ENCODE data around the gene SFXN1. TPM values are rescaled to one million over a fixed set of nuclear protein-coding genes. Genes with fewer than 3 reads are reported as not detected.

The SFXN1 gene
- total RNA-seq, 3 donors from 2014 or later (not counting 1 experiment from before 2014, with no cell fraction given) = 30.3 to 55.2 (median 44.0) TPM

GRCh38 chr5:175469916-175470315, 8.4 kb upstream of the SFXN1 start:
- intact Hi-C loops (cut with micrococcal nuclease) = no loop called here
- TF ChIP-seq, protein P1, sequence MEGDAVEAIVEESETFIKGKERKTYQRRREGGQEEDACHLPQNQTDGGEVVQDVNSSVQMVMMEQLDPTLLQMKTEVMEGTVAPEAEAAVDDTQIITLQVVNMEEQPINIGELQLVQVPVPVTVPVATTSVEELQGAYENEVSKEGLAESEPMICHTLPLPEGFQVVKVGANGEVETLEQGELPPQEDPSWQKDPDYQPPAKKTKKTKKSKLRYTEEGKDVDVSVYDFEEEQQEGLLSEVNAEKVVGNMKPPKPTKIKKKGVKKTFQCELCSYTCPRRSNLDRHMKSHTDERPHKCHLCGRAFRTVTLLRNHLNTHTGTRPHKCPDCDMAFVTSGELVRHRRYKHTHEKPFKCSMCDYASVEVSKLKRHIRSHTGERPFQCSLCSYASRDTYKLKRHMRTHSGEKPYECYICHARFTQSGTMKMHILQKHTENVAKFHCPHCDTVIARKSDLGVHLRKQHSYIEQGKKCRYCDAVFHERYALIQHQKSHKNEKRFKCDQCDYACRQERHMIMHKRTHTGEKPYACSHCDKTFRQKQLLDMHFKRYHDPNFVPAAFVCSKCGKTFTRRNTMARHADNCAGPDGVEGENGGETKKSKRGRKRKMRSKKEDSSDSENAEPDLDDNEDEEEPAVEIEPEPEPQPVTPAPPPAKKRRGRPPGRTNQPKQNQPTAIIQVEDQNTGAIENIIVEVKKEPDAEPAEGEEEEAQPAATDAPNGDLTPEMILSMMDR (IDR thresholded peaks at IDR 0.05) = no peak
- no peaks in the 10 kb centered on the region for H3K9me3 ChIP-seq (ENCODE audit: control insufficient read depth, insufficient read depth, low read length)
- ATAC-seq (no peak), DNase-seq (no peak)
- Mint-ChIP-seq H3K4me3 (no peak overlapping the region), H3K36me3 (no peaks in the 10 kb centered on the region), H3K4me1 (no peaks in the 10 kb centered on the region), H3K27ac (no peak overlapping the region), H3K9me3 (no peaks in the 10 kb centered on the region), H3K27me3 (ENCODE audit: low read depth in 2 of 2) (peaks cover 23 to 30% of the 10 kb centered on the region in 2 donors)
- no peaks in the 10 kb centered on the region for H3K36me3 ChIP-seq (ENCODE audit: control insufficient read depth, insufficient read depth, low read length)
- H3K27ac ChIP-seq (ENCODE audit: low read length) = no peak overlapping the region
- H3K27me3 ChIP-seq (ENCODE audit: control insufficient read depth, insufficient read depth, low read length) = no peaks in the 10 kb centered on the region
- WGBS (ENCODE audit: insufficient coverage) = 69% methylated on average over 3 of the region's 3 CpGs
- peaks cover under 1% of the 10 kb centered on the region for H3K4me1 ChIP-seq (ENCODE audit: control insufficient read depth, insufficient read depth, low read length)
- H3K4me3 ChIP-seq (ENCODE audit: low read length) = no peak overlapping the region

DNA sequence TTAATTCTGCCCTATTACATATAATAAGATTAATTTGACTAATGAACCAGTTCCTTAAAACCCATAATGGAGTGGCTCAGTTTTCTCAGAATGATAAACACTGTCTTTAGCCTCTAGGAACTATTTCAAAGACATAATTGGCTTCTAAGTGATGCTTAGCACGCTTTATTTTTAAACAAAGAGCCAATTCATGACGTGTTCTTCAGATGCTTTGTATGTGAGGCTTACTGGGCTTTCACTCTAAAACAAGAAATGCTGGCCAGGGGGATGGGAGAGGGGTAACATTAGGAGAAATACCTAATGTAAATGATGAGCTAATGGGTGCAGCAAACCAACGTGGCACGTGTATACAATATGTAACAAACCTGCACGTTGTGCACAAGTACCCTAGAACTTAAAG, 7.6 kb upstream of the SFXN1 start:
- Mint-ChIP-seq H3K9me3 (no peaks in the 10 kb centered on the region), H3K36me3 (no peaks in the 10 kb centered on the region), H3K4me3 (no peak overlapping the region), H3K27me3 (ENCODE audit: low read depth in 2 of 2) (peaks cover 29 to 30% of the 10 kb centered on the region in 2 donors), H3K27ac (no peak overlapping the region), H3K4me1 (no peaks in the 10 kb centered on the region)
- Histone ChIP-seq H3K36me3 (ENCODE audit: control insufficient read depth, insufficient read depth, low read length) (no peaks in the 10 kb centered on the region), H3K27ac (ENCODE audit: low read length) (no peak overlapping the region), H3K27me3 (ENCODE audit: control insufficient read depth, insufficient read depth, low read length) (no peaks in the 10 kb centered on the region), H3K9me3 (ENCODE audit: control insufficient read depth, insufficient read depth, low read length) (no peaks in the 10 kb centered on the region), H3K4me3 (ENCODE audit: low read length) (no peak overlapping the region), H3K4me1 (ENCODE audit: control insufficient read depth, insufficient read depth, low read length) (no peaks in the 10 kb centered on the region)
- no peak for DNase-seq
- intact Hi-C loops (cut with micrococcal nuclease) = no loop called here
- no peak for ATAC-seq
- 94% methylated on average over 2 of the region's 5 CpGs for WGBS (ENCODE audit: insufficient coverage)
- TF ChIP-seq, protein P1 (IDR thresholded peaks at IDR 0.05) = no peak

DNA sequence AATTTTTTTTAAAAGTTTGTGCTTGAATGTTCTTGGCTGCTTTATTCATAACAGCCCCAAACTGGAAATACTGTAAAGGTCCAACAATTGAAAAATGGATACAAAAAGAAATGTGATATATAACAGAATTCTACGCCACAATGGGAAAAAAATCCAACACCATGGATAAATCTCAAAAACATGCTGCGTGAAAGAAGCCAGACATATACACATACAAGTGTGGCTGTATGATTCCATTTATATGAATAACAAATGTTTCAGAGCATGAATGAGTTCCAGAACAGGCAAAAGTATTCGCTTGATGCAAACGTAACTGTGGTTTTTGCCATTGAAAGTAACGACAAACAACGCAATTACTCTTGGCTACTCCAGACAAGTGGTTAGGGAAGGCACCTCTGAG, 7.2 kb upstream of the SFXN1 start:
- Histone ChIP-seq H3K36me3 (ENCODE audit: control insufficient read depth, insufficient read depth, low read length) (no peaks in the 10 kb centered on the region), H3K9me3 (ENCODE audit: control insufficient read depth, insufficient read depth, low read length) (no peaks in the 10 kb centered on the region), H3K4me1 (ENCODE audit: control insufficient read depth, insufficient read depth, low read length) (no peaks in the 10 kb centered on the region), H3K4me3 (ENCODE audit: low read length) (no peak overlapping the region), H3K27ac (ENCODE audit: low read length) (no peak overlapping the region), H3K27me3 (ENCODE audit: control insufficient read depth, insufficient read depth, low read length) (no peaks in the 10 kb centered on the region)
- TF ChIP-seq, protein P1 (IDR thresholded peaks at IDR 0.05) = no peak
- H3K36me3 Mint-ChIP-seq = no peaks in the 10 kb centered on the region
- ATAC-seq = no peak
- intact Hi-C loops (cut with micrococcal nuclease) = no loop called here
- H3K27me3 Mint-ChIP-seq (ENCODE audit: low read depth in 2 of 2) = peaks cover 29 to 32% of the 10 kb centered on the region in 2 donors
- no peaks in the 10 kb centered on the region for H3K9me3 Mint-ChIP-seq
- WGBS (ENCODE audit: insufficient coverage) = 98% methylated on average over 5 of the region's 6 CpGs
- H3K27ac Mint-ChIP-seq = no peak overlapping the region
- H3K4me3 Mint-ChIP-seq = no peak overlapping the region
- H3K4me1 Mint-ChIP-seq = no peaks in the 10 kb centered on the region
- no peak for DNase-seq

GRCh38 chr5:175471628-175472027, 6.7 kb upstream of the SFXN1 start:
- peak in 1 of 2 donors; percentile 55 for DNase-seq
- peaks cover 24 to 29% of the 10 kb centered on the region in 2 donors for H3K27me3 Mint-ChIP-seq (ENCODE audit: low read depth in 2 of 2)
- H3K36me3 Mint-ChIP-seq = no peaks in the 10 kb centered on the region
- intact Hi-C loops (cut with micrococcal nuclease) = no loop called here
- 65% methylated on average over 6 of the region's 6 CpGs for WGBS (ENCODE audit: insufficient coverage)
- ATAC-seq = peak in 2 of 3 donors; percentile 27 to 35
- H3K4me1 Mint-ChIP-seq = no peaks in the 10 kb centered on the region
- Histone ChIP-seq H3K27ac (ENCODE audit: low read length) (no peak overlapping the region), H3K4me3 (ENCODE audit: low read length) (no peak overlapping the region), H3K27me3 (ENCODE audit: control insufficient read depth, insufficient read depth, low read length) (no peaks in the 10 kb centered on the region), H3K36me3 (ENCODE audit: control insufficient read depth, insufficient read depth, low read length) (no peaks in the 10 kb centered on the region), H3K9me3 (ENCODE audit: control insufficient read depth, insufficient read depth, low read length) (no peaks in the 10 kb centered on the region), H3K4me1 (ENCODE audit: control insufficient read depth, insufficient read depth, low read length) (no peaks in the 10 kb centered on the region)
- H3K4me3 Mint-ChIP-seq = no peak overlapping the region
- TF ChIP-seq, protein P1 (IDR thresholded peaks at IDR 0.05) = no peak
- H3K27ac Mint-ChIP-seq = no peak overlapping the region
- no peaks in the 10 kb centered on the region for H3K9me3 Mint-ChIP-seq
